GM12892 (cell line): ENCODE measurements around the gene AP3S2.

Source experiments
- POLR2AphosphoS5 ChIP-seq: IDR thresholded peaks from 2 replicates; pipeline ENCODE4 v1.6.1; 2011; ENCODE audit warnings: low read depth, low read length, control low read depth
- TAF1 ChIP-seq: IDR thresholded peaks from 2 replicates; pipeline ENCODE4 v1.6.1; 2011; ENCODE audit warnings: low read depth, mild to moderate bottlenecking, control low read depth, low read length, borderline replicate concordance

DNA sequence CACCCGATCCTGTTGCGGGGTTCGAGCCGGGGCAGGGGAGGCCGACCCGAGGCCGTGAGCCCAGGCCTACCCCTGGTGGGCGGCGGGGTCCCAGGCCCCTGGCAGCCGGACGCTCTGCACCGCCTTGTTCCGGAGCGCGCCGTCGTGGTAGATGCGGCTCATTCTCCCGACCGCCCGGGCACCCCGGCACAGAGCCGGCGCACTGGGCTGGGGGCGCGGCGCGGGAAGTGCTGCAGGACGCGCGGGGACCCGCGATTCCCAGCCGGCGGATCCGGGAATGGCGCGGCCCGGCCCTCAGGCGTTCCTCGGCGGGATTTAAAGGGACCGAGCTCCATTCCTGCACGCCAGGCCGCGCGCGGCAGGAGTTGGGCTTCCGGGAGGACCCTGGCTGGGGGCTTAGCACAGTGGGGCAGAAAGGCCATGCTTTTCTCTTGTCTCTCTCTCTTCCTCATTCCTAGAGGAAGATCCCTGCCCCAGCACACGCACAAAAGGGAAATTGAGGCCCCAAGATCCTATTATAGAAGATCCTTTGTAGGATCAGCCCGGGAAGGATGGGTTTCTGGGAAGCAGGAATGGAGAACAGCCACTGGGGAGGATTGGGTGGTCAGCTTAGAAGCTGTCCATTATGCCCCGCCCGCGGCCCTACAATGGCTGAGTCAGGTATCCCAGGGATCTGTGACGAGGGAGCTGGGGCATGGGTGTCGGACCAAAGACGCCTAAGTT, 19.0 kb upstream of the AP3S2 start, which contains the start of gene ARPIN:
- TF ChIP-seq TAF1 (no peak), POLR2AphosphoS5 (no peak)
